Sigmoid colon (tissue), 7 donors: ENCODE results near the gene FXYD7. TPM values are rescaled to one million over a fixed set of nuclear protein-coding genes. Genes with fewer than 3 reads are reported as not detected.
A peak's percentile ranks its signal among the peaks of the same experiment; 100 is the strongest.

Source experiments
- DNase-seq: peaks from one replicate; pipeline ENCODE4 v3.0.0-alpha.2; 2019
- H3K27ac ChIP-seq, 4 donors: fragments of 200-600 bp; sonication (generic); one replicate each; pipeline ENCODE4 v1.5.1; 2016 to 2019; ENCODE audit warnings: mild to moderate bottlenecking in 1 of 4
- H3K27me3 ChIP-seq, 3 donors: fragments of 200-600 bp; sonication (generic); one replicate each; pipeline ENCODE4 v1.5.1; 2019; ENCODE audit warnings: mild to moderate bottlenecking in 1 of 3
- H3K36me3 ChIP-seq, 4 donors: fragments of 200-600 bp; sonication (generic); one replicate each; pipeline ENCODE4 v1.5.1; 2016 to 2019
- H3K4me1 ChIP-seq, 4 donors: fragments of 200-600 bp; sonication (generic); one replicate each; pipeline ENCODE4 v1.5.1; 2017 to 2019
- H3K4me3 ChIP-seq, 4 donors: fragments of 200-600 bp; sonication (generic); one replicate each; pipeline ENCODE4 v1.5.1; 2017 to 2019; ENCODE audit warnings: mild to moderate bottlenecking in 2 of 4, moderate library complexity in 1 of 4
- H3K9me3 ChIP-seq, 4 donors: fragments of 200-600 bp in 3 of 4; sonication (generic) in 3 of 4; one replicate each; pipeline versions ENCODE4 v1.5.1 to v1.6.1; 2013 to 2019
- CTCF ChIP-seq, 4 experiments: fragments of 450-650 bp in 3 of 4; fragments of 200-600 bp in 1 of 4; IDR thresholded peaks; one replicate each; pipeline ENCODE4 v1.5.1; 2016 to 2019; ENCODE audit warnings: antibody characterized with exemption in 4 of 4, mild to moderate bottlenecking in 3 of 4, moderate library complexity in 2 of 4
- EP300 ChIP-seq, 4 donors: sonication (generic); formaldehyde crosslinking; IDR thresholded peaks; one replicate each; pipeline ENCODE4 v1.6.1; 2017; ENCODE audit warnings: antibody characterized with exemption in 4 of 4
- POLR2A ChIP-seq, 2 donors: fragments of 450-650 bp; IDR thresholded peaks; one replicate each; pipeline ENCODE4 v1.6.1; 2016; ENCODE audit warnings: antibody characterized with exemption in 2 of 2, mild to moderate bottlenecking in 2 of 2, moderate library complexity in 2 of 2
- POLR2AphosphoS5 ChIP-seq, 4 donors: sonication (generic); formaldehyde crosslinking; IDR thresholded peaks; one replicate each; pipeline ENCODE4 v1.6.1; 2017; ENCODE audit warnings: antibody characterized with exemption in 4 of 4
- WGBS, 2 donors: extraction: QIAGEN DNeasy Blood & Tissue Kit; methylation state at CpG; one replicate each; pipeline ENCODE4 v1.1.7; 2013; 5-methylcytosine and 5-hydroxymethylcytosine counted together
- intact Hi-C: fragments of 100-400 bp; cut with DNase I; formaldehyde crosslinking; loops from one replicate; pipeline ENCODE4 v1.15.1; 2023
- polyA plus RNA-seq, 3 donors: library from polyadenylated mRNA; stranded (reverse); fragments of 200-250 nt; gene quantifications; one replicate each; pipeline ENCODE4 v1.2.3, GENCODE V29; 2013
- total RNA-seq, 4 donors: library from RNA; depleted of rRNA; stranded (reverse); fragments of >200 nt; gene quantifications; one replicate each; pipeline ENCODE4 v1.1.0, GENCODE V29; 2016
- donor health status: healthy with polysubstance abuse.
- donor health status: Bipolar disorder and iron deficiency.
- donor health status: healthy.

The FXYD7 gene
- total and polyA plus RNA-seq, 7 donors, result 1.7 to 3.3 TPM; not detected in 5

- H3K9me3 ChIP-seq, result no peaks in the 10 kb centered on the region
- DNase-seq, result no peak
- no peak overlapping the region for H3K4me3 ChIP-seq
- H3K36me3 ChIP-seq, result no peaks in the 10 kb centered on the region
- intact Hi-C loops, result loop anchor here (10.0 kb wide), 1 partner anchor 148 kb away; no protein-coding TSS in a partner anchor
- H3K27ac ChIP-seq, result peak overlapping the region; percentile 78 to 89 (median 84)
- no peaks in the 10 kb centered on the region for H3K27me3 ChIP-seq
- TF ChIP-seq POLR2A (IDR thresholded peaks at IDR 0.05) (no peak), CTCF (IDR thresholded peaks at IDR 0.05) (no peak), POLR2AphosphoS5 (IDR thresholded peaks at IDR 0.05) (no peak), EP300 (IDR thresholded peaks at IDR 0.05) (no peak)
- peaks cover 0 to 20% (median 10%) of the 10 kb centered on the region in 4 donors for H3K4me1 ChIP-seq
- WGBS, 2 donors, result 80 to 85% methylated on average over 19 of the region's 19 CpGs
Observed at GRCh38 chr19:35122687-35123551, 20.1 kb upstream of the FXYD7 start.

- TF ChIP-seq CTCF (IDR thresholded peaks at IDR 0.05), result no peak
- TF ChIP-seq POLR2AphosphoS5 (IDR thresholded peaks at IDR 0.05), result peak in 2 of 4 donors; percentile 30 to 37
- Histone ChIP-seq H3K27ac (peak overlapping the region; percentile 78 to 89 (median 84)), H3K27me3 (no peaks in the 10 kb centered on the region), H3K9me3 (no peaks in the 10 kb centered on the region), H3K4me3 (peak overlapping the region in 1 of 4 donors; percentile 67), H3K36me3 (no peaks in the 10 kb centered on the region), H3K4me1 (peaks cover 0 to 20% (median 10%) of the 10 kb centered on the region in 4 donors)
- 62 to 77% methylated on average over 5 of the region's 5 CpGs for WGBS, 2 donors
- intact Hi-C loops, result loop anchor here (10.0 kb wide), 1 partner anchor 149 kb away; no protein-coding TSS in a partner anchor
- DNase-seq, result peak; percentile 85
Observed at GRCh38 chr19:35123573-35123972, 19.5 kb upstream of the FXYD7 start.

- peak; percentile 97 for DNase-seq
- H3K27ac ChIP-seq, result peak overlapping the region; percentile 78 to 89 (median 84)
- WGBS, 2 donors, result 10 to 16% methylated on average over 42 of the region's 42 CpGs
- TF ChIP-seq EP300 (IDR thresholded peaks at IDR 0.05) (no peak), POLR2A (IDR thresholded peaks at IDR 0.05) (peak; percentile 76 to 91), POLR2AphosphoS5 (IDR thresholded peaks at IDR 0.05) (peak; percentile 96 to 98 (median 98))
- no peaks in the 10 kb centered on the region for H3K36me3 ChIP-seq
- H3K9me3 ChIP-seq, result no peaks in the 10 kb centered on the region
- H3K4me1 ChIP-seq, result peaks cover 0 to 20% (median 10%) of the 10 kb centered on the region in 4 donors
- H3K4me3 ChIP-seq, result peak overlapping the region; percentile 43 to 67 (median 56)
- H3K27me3 ChIP-seq, result no peaks in the 10 kb centered on the region
- intact Hi-C loops, result loop anchor here (10.0 kb wide), 1 partner anchor 150 kb away; no protein-coding TSS in a partner anchor
Observed at GRCh38 chr19:35124098-35125060, 18.7 kb upstream of the FXYD7 start.

GRCh38 chr19:35125270-35125717 lies 17.8 kb upstream of the FXYD7 start:
- TF ChIP-seq EP300 (IDR thresholded peaks at IDR 0.05) (no peak), POLR2AphosphoS5 (IDR thresholded peaks at IDR 0.05) (no peak)
- intact Hi-C loops, result loop anchor here (10.0 kb wide), 1 partner anchor 150 kb away; no protein-coding TSS in a partner anchor
- Histone ChIP-seq H3K4me3 (peak overlapping the region in 2 of 4 donors; percentile 55 to 56), H3K36me3 (no peaks in the 10 kb centered on the region), H3K27ac (peak overlapping the region; percentile 78 to 89 (median 84)), H3K4me1 (peaks cover 0 to 20% (median 10%) of the 10 kb centered on the region in 4 donors), H3K9me3 (no peaks in the 10 kb centered on the region), H3K27me3 (no peaks in the 10 kb centered on the region)
- no peak for DNase-seq
- 65 to 82% methylated on average over 19 of the region's 19 CpGs for WGBS, 2 donors
